IMR-90 (cell line): ENCODE measurements around the gene ABCD1. TPM values are rescaled to one million over a fixed set of nuclear protein-coding genes. Genes with fewer than 3 reads are reported as not detected.

ENCODE experiments used
- ATAC-seq: fragments of 200-7000 bp; cut with Tn5 transposase; 2 replicates; pipeline ENCODE4 v1.9.1; 2020; ENCODE audit warnings: low read depth, mild to moderate bottlenecking, moderate library complexity
- BruUV-seq: library from RNA; stranded (reverse); fragments of 400-500 nt; replicated peaks from 2 replicates; lab custom pipeline; 2021; lab: Mats Ljungman, UMichigan
- CTCF ChIA-PET: fragments of 300-600 bp; formaldehyde crosslinking; extraction: SDS; loops from one replicate; lab custom pipeline; 2021; ENCODE audit warnings: antibody characterized with exemption; lab: Yijun Ruan, JAX
- POLR2A ChIA-PET: fragments of 300-600 bp; sonication (Branson Sonifier 250); formaldehyde crosslinking; loops from one replicate; lab custom pipeline; 2022; ENCODE audit warnings: antibody characterized with exemption; ENCODE audit not compliant: unreplicated experiment; lab: Charles Lee
- DNase-seq: peaks from one replicate; pipeline ENCODE4 v3.0.0; 2013
- H2AFZ ChIP-seq: replicated peaks from 2 replicates; pipeline ENCODE3; 2013; ENCODE audit warnings: low read length, mild to moderate bottlenecking; ENCODE audit not compliant: poor library complexity
- H2AK5ac ChIP-seq: 2 replicates; pipeline ENCODE4 v1.6.1; 2013; ENCODE audit warnings: low read depth, low read length, inconsistent platforms
- H2AK9ac ChIP-seq: replicated peaks from 2 replicates; pipeline ENCODE3; 2013; ENCODE audit warnings: mild to moderate bottlenecking, low read depth, low read length, moderate library complexity; ENCODE audit not compliant: poor library complexity
- H2BK120ac ChIP-seq: 2 replicates; pipeline ENCODE4 v1.6.1; 2013; ENCODE audit warnings: low read depth, low read length, inconsistent platforms
- H2BK15ac ChIP-seq: 3 replicates; pipeline ENCODE4 v1.6.1; 2013; ENCODE audit warnings: low read depth, low read length, inconsistent platforms
- H2BK20ac ChIP-seq: 2 replicates; pipeline ENCODE4 v1.6.1; 2013; ENCODE audit warnings: low read depth, mild to moderate bottlenecking, inconsistent platforms, low read length, moderate library complexity
- H2BK5ac ChIP-seq: 2 replicates; pipeline ENCODE4 v1.6.1; 2013; ENCODE audit warnings: mild to moderate bottlenecking, low read depth, low read length, inconsistent platforms; ENCODE audit not compliant: poor library complexity, severe bottlenecking
- H3K14ac ChIP-seq: replicated peaks from 2 replicates; pipeline ENCODE4 v1.6.1; 2013; ENCODE audit warnings: low read depth, low read length, inconsistent platforms
- H3K18ac ChIP-seq: 2 replicates; pipeline ENCODE4 v1.6.1; 2013; ENCODE audit warnings: low read depth, low read length, control low read depth
- H3K23ac ChIP-seq: 2 replicates; pipeline ENCODE4 v1.6.1; 2013; ENCODE audit warnings: low read depth, low read length, inconsistent platforms
- H3K27ac ChIP-seq: 2 replicates; pipeline ENCODE4 v1.5.1; 2013; ENCODE audit warnings: mild to moderate bottlenecking, control low read depth, low read length; ENCODE audit not compliant: insufficient read depth
- H3K27me3 ChIP-seq: 2 replicates; pipeline ENCODE4 v1.6.1; 2013; ENCODE audit warnings: low read length; ENCODE audit not compliant: control insufficient read depth, insufficient read depth
- H3K36me3 ChIP-seq: 2 replicates; pipeline ENCODE4 v1.6.1; 2013; ENCODE audit warnings: low read length, mixed read lengths; ENCODE audit not compliant: control insufficient read depth, insufficient read depth
- H3K4ac ChIP-seq: 2 replicates; pipeline ENCODE4 v1.6.1; 2013; ENCODE audit warnings: low read depth, low read length, inconsistent platforms
- H3K4me1 ChIP-seq: 2 replicates; pipeline ENCODE4 v1.6.1; 2013; ENCODE audit warnings: low read length, mixed read lengths; ENCODE audit not compliant: control insufficient read depth, insufficient read depth
- H3K4me2 ChIP-seq: 2 replicates; pipeline ENCODE4 v1.6.1; 2013; ENCODE audit warnings: low read depth, mild to moderate bottlenecking, control low read depth, low read length, moderate library complexity
- H3K4me3 ChIP-seq: 2 replicates; pipeline ENCODE4 v1.5.1; 2013; ENCODE audit warnings: low read depth, mild to moderate bottlenecking, control low read depth, low read length, moderate library complexity; ENCODE audit not compliant: insufficient read depth
- H3K56ac ChIP-seq: 2 replicates; pipeline ENCODE4 v1.6.1; 2013; ENCODE audit warnings: low read length, inconsistent platforms; ENCODE audit not compliant: insufficient read depth; ENCODE audit errors: extremely low read depth
- H3K79me1 ChIP-seq, 2 experiments: 2 replicates each; pipeline ENCODE4 v1.6.1; 2013; ENCODE audit warnings: low read length in 2 of 2, inconsistent platforms in 1 of 2, low read depth in 1 of 2
- H3K9ac ChIP-seq: 2 replicates; pipeline ENCODE4 v1.6.1; 2013; ENCODE audit warnings: low read depth, low read length, control low read depth
- H3K9me1 ChIP-seq: 2 replicates; pipeline ENCODE4 v1.6.1; 2013; ENCODE audit warnings: low read length, inconsistent platforms; ENCODE audit not compliant: insufficient read depth
- H3K9me3 ChIP-seq: 2 replicates; pipeline ENCODE4 v1.6.1; 2013; ENCODE audit warnings: low read length; ENCODE audit not compliant: control insufficient read depth, insufficient read depth
- H4K20me1 ChIP-seq: 2 replicates; pipeline ENCODE4 v1.6.1; 2013; ENCODE audit warnings: low read length, inconsistent platforms; ENCODE audit not compliant: insufficient read depth
- H4K5ac ChIP-seq: 2 replicates; pipeline ENCODE4 v1.6.1; 2013; ENCODE audit warnings: mild to moderate bottlenecking, low read depth, low read length, control low read depth
- H4K8ac ChIP-seq, 2 experiments: 2 replicates each; pipeline ENCODE4 v1.6.1; 2013; ENCODE audit warnings: low read depth in 2 of 2, low read length in 2 of 2, control low read depth in 1 of 2, inconsistent platforms in 1 of 2
- H4K91ac ChIP-seq: 2 replicates; pipeline ENCODE4 v1.6.1; 2013; ENCODE audit warnings: low read depth, low read length, inconsistent platforms; ENCODE audit not compliant: insufficient read depth
- BHLHE40 ChIP-seq: fragments of 150-350 bp; IDR thresholded peaks from 2 replicates; pipeline ENCODE4 v1.6.1; 2016; ENCODE audit warnings: mild to moderate bottlenecking, low read depth, low read length
- CEBPB ChIP-seq: IDR thresholded peaks from 2 replicates; pipeline ENCODE4 v1.6.1; 2012; ENCODE audit warnings: low read depth, low read length, improper control_type of control experiment
- CHD1 ChIP-seq: IDR thresholded peaks from 2 replicates; pipeline ENCODE4 v1.6.1; 2012; ENCODE audit warnings: low read depth, low read length, improper control_type of control experiment
- CTCF ChIP-seq: conservative IDR thresholded peaks from 2 replicates; pipeline ENCODE4 v1.5.1; 2012; ENCODE audit warnings: mild to moderate bottlenecking, low read depth, low read length, improper control_type of control experiment
- ELK1 ChIP-seq: fragments of 150-350 bp; IDR thresholded peaks from 2 replicates; pipeline ENCODE4 v1.6.1; 2016; ENCODE audit warnings: low read depth, mild to moderate bottlenecking, low read length, moderate library complexity, borderline replicate concordance
- FOS ChIP-seq: fragments of 150-350 bp; IDR thresholded peaks from 2 replicates; pipeline ENCODE4 v1.6.1; 2016; ENCODE audit warnings: low read depth, low read length
- MAFK ChIP-seq: IDR thresholded peaks from 2 replicates; pipeline ENCODE4 v1.6.1; 2012; ENCODE audit warnings: low read depth, low read length, improper control_type of control experiment
- MAZ ChIP-seq: IDR thresholded peaks from 2 replicates; pipeline ENCODE4 v1.6.1; 2012; ENCODE audit warnings: low read depth, mild to moderate bottlenecking, low read length, improper control_type of control experiment, moderate library complexity, borderline replicate concordance
- MXI1 ChIP-seq: IDR thresholded peaks from 2 replicates; pipeline ENCODE4 v1.6.1; 2012; ENCODE audit warnings: low read depth, mild to moderate bottlenecking, low read length, moderate library complexity, borderline replicate concordance
- RFX5 ChIP-seq: IDR thresholded peaks from 2 replicates; pipeline ENCODE4 v1.8.0; 2012; ENCODE audit warnings: low read depth, mild to moderate bottlenecking, low read length, moderate library complexity
- USF2 ChIP-seq: fragments of 150-350 bp; IDR thresholded peaks from 2 replicates; pipeline ENCODE4 v1.6.1; 2017; ENCODE audit warnings: mild to moderate bottlenecking, antibody characterized with exemption, low read length, low read depth
- WGBS, 2 experiments: methylation state at CpG; one replicate each; pipeline versions ENCODE4 v1.1.5 to v1.1.7; 2013; ENCODE audit warnings: missing lambda C conversion rate in 2 of 2; ENCODE audit not compliant: insufficient read length in 1 of 2; ENCODE audit errors: extremely low coverage in 2 of 2; 5-methylcytosine and 5-hydroxymethylcytosine counted together
- dilution Hi-C: fragments of 300-500 bp; cut with HindIII; formaldehyde crosslinking; loops from one replicate; pipeline ENCODE4 v1.14.3; 2018; ENCODE audit warnings: low sequenced_read_pairs; ENCODE audit not compliant: unreplicated experiment
- in situ Hi-C: fragments of 300-500 bp; cut with MboI; formaldehyde crosslinking; loops from 3 replicates; pipeline ENCODE4 v1.14.3; 2019; ENCODE audit warnings: low sequenced_read_pairs, inconsistent platforms, mixed read lengths
- intact Hi-C: fragments of 100-400 bp; cut with micrococcal nuclease; formaldehyde crosslinking; loops from 2 replicates; pipeline ENCODE4 v1.10.0; 2022
- polyA plus RNA-seq, 3 experiments: library from polyadenylated mRNA; depleted of rRNA; stranded (reverse); fragments of >200 nt; gene quantifications; 2 replicates each; pipeline ENCODE4 v1.2.3, GENCODE V29; 2012; ENCODE audit warnings: low replicate concordance in 1 of 3
- total RNA-seq: library from RNA; depleted of rRNA; stranded (reverse); fragments of >200 nt; gene quantifications from 2 replicates; pipeline ENCODE4 v1.2.3, GENCODE V29; 2012

Gene ABCD1
- total and polyA plus RNA-seq, 2 of the 4 experiments (the other 2 are of a cell fraction), result 4.3 to 7.0 TPM

GRCh38 chrX:153738056-153738605, 13.5 kb downstream of the ABCD1 start:
- H3K23ac ChIP-seq, result no peak overlapping the region

More at GRCh38 chrX:153738056-153738605, 13.5 kb downstream of the ABCD1 start:
- POLR2A ChIA-PET, result no interaction called here
- dilution Hi-C loops (no loop called here), intact Hi-C loops (no loop called here), in situ Hi-C loops (no loop called here)
- no peak overlapping the region for H3K27ac ChIP-seq
- no peak overlapping the region for H2BK5ac ChIP-seq
- no peak overlapping the region for H2AK9ac ChIP-seq
- BruUV-seq, result no TSS peak
- no peak overlapping the region for H2BK20ac ChIP-seq
- no peak overlapping the region for H2BK15ac ChIP-seq
- H3K9me1 ChIP-seq, result no peaks in the 10 kb centered on the region
- no peaks in the 10 kb centered on the region for H3K27me3 ChIP-seq
- no peaks in the 10 kb centered on the region for H4K20me1 ChIP-seq
- 0 out of 2 replicates have a peak, but pooled peaks cover 1% of the 10 kb centered on the region for H3K9me3 ChIP-seq
- H3K14ac ChIP-seq, result no peak overlapping the region
- H3K36me3 ChIP-seq, result peaks cover 10% of the 10 kb centered on the region; the same call in 1 of the 2 replicates
- no peak overlapping the region for H3K4ac ChIP-seq
- no peak overlapping the region for H2BK120ac ChIP-seq
- no peak overlapping the region for H4K8ac ChIP-seq
- no peaks in the 10 kb centered on the region for H3K79me1 ChIP-seq
- H4K5ac ChIP-seq, result no peak overlapping the region
- peaks cover under 1% of the 10 kb centered on the region; the same call in 1 of the 2 replicates for H3K4me1 ChIP-seq
- CTCF ChIA-PET, result no interaction called here
- H4K91ac ChIP-seq, result no peak overlapping the region
- H3K4me2 ChIP-seq, result no peak overlapping the region
- no peak for TF ChIP-seq CTCF
- TF ChIP-seq BHLHE40, result no peak
- no peak for TF ChIP-seq CEBPB
- no peak for TF ChIP-seq MXI1
- no peak for TF ChIP-seq ELK1
- no peak for TF ChIP-seq MAFK
- TF ChIP-seq MAZ, result no peak
- TF ChIP-seq RFX5, result no peak
- no peak for TF ChIP-seq USF2
- TF ChIP-seq CHD1, result no peak
- TF ChIP-seq FOS, result no peak
- WGBS, 2 experiments, result 88% methylated on average over 14 of the region's 27 CpGs; no CpG with 5 or more reads in 1 of the 2 experiments
- no peak overlapping the region for H3K18ac ChIP-seq
- no peak overlapping the region for H3K4me3 ChIP-seq
- H3K56ac ChIP-seq, result no peak overlapping the region
- no peak for ATAC-seq
- no peak for DNase-seq
- H2AK5ac ChIP-seq, result no peak overlapping the region
- H3K9ac ChIP-seq, result no peak overlapping the region
- no peak overlapping the region for H2AFZ ChIP-seq
